Measurements from ENCODE around the gene AUTS2. TPM values are rescaled to one million over a fixed set of nuclear protein-coding genes. Genes with fewer than 3 reads are reported as not detected.
"Not testable (repeated sequence)": the region's sequence is repeated elsewhere in the genome, so short reads cannot be mapped to it uniquely, and the experiment has no call there.

AUTS2 gene
- total and polyA plus RNA-seq, 10 of the 15 experiments (the other 5 are each of a cell fraction or from before 2014, with no cell fraction given), result 6.4 to 55.6 (median 21.6) TPM

- no TSS peak for BruUV-seq (replicated peaks)
- TF ChIP-seq RAD21 (IDR thresholded peaks at IDR 0.05; ENCODE audit: insufficient read depth, low read depth, low read length) (0 out of 2 replicates have a peak, but pooled peaks have one; percentile 4), ZNF592 (IDR thresholded peaks at IDR 0.05) (no peak), CREM (IDR thresholded peaks at IDR 0.05; ENCODE audit: low read depth) (no peak), HCFC1 (IDR thresholded peaks at IDR 0.05; ENCODE audit: low read length) (no peak)
- ChIA-PET SMC1A (ENCODE audit: uncharacterized antibody, unreplicated experiment) (interaction anchor here (1.3 kb wide), 1 partner anchor 16 kb away, joined by 3 read pairs; no protein-coding TSS in a partner anchor), POLR2A (interaction anchor here (0.7 kb wide), 1 partner anchor 85 kb away, joined by 4 read pairs; no protein-coding TSS in a partner anchor), CTCF (interaction anchor here (0.7 to 1.5 kb wide), 4 partner anchors 10 to 28 kb away, joined by 3 to 5 read pairs (median 4); no protein-coding TSS in a partner anchor), RAD21 (ENCODE audit: unreplicated experiment) (no interaction called here)
- peaks cover 14% of the 10 kb centered on the region for H3K4me1 ChIP-seq (ENCODE audit: control insufficient read depth, insufficient read depth, low read length)
- no peak overlapping the region for H3K9ac ChIP-seq (ENCODE audit: control insufficient read depth, insufficient read depth, low read length)
- H3K36me3 ChIP-seq (ENCODE audit: control insufficient read depth in 2 of 2, insufficient read depth in 2 of 2, low read length in 1 of 2), result no peaks in the 10 kb centered on the region
- DNase-seq (ENCODE audit: low read depth, low spot score) (no peak), FAIRE-seq (no peak), ATAC-seq (no peak)
- no peaks in the 10 kb centered on the region; the same call in 2 of the 3 replicates for H3K9me3 ChIP-seq (replicated peaks; ENCODE audit: control insufficient read depth, insufficient read depth, low read length)
- no peaks in the 10 kb centered on the region for H3K27me3 ChIP-seq (replicated peaks in 1 of 2; ENCODE audit: control insufficient read depth in 2 of 2, insufficient read depth in 2 of 2, low read length in 1 of 2)
- peaks cover 5% of the 10 kb centered on the region for H3K79me2 ChIP-seq (ENCODE audit: control insufficient read depth, insufficient read depth, low read length)
- H3K4me3 ChIP-seq, result no peak overlapping the region
- no peak overlapping the region for H2AFZ ChIP-seq (ENCODE audit: control insufficient read depth, low read depth, low read length)
- H4K20me1 ChIP-seq (ENCODE audit: control insufficient read depth, insufficient read depth), result no peaks in the 10 kb centered on the region
- WGBS (ENCODE audit: insufficient coverage, insufficient replicate concordance, low lambda C conversion rate, missing lambda C conversion rate), result 69% methylated on average over 7 of the region's 7 CpGs
- in situ Hi-C loops (cut with MboI), result no loop called here
- H3K4me2 ChIP-seq (ENCODE audit: control insufficient read depth, insufficient read depth), result no peak overlapping the region
- intact Hi-C loops (cut with micrococcal nuclease; ENCODE audit: unreplicated experiment), result no loop called here
- H3K27ac ChIP-seq (ENCODE audit: control insufficient read depth, insufficient read depth), result no peak overlapping the region
Observed at GRCh38 chr7:69782917-69783684, 184.8 kb downstream of the AUTS2 start.

- SMC1A ChIA-PET (ENCODE audit: uncharacterized antibody, unreplicated experiment), result interaction anchor here (5.9 kb wide), 1 partner anchor 8 kb away, joined by 42 read pairs; no protein-coding TSS in a partner anchor
- H2AFZ ChIP-seq (ENCODE audit: control insufficient read depth, low read depth, low read length); H3K36me3 ChIP-seq (ENCODE audit: control insufficient read depth in 2 of 2, insufficient read depth in 2 of 2, low read length in 1 of 2); H3K4me2 ChIP-seq (ENCODE audit: control insufficient read depth, insufficient read depth); H3K9me3 ChIP-seq (replicated peaks; ENCODE audit: control insufficient read depth, insufficient read depth, low read length); H4K20me1 ChIP-seq (ENCODE audit: control insufficient read depth, insufficient read depth); H3K79me2 ChIP-seq (ENCODE audit: control insufficient read depth, insufficient read depth, low read length); in situ Hi-C loops (cut with MboI); FAIRE-seq; ATAC-seq; H3K9ac ChIP-seq (ENCODE audit: control insufficient read depth, insufficient read depth, low read length); H3K4me3 ChIP-seq; H3K27ac ChIP-seq (ENCODE audit: control insufficient read depth, insufficient read depth); intact Hi-C loops (cut with micrococcal nuclease; ENCODE audit: unreplicated experiment); BruUV-seq (replicated peaks); DNase-seq (ENCODE audit: low read depth, low spot score); POLR2A ChIA-PET; H3K27me3 ChIP-seq (replicated peaks in 1 of 2; ENCODE audit: control insufficient read depth in 2 of 2, insufficient read depth in 2 of 2, low read length in 1 of 2); CTCF ChIA-PET: not testable (repeated sequence)
- RAD21 ChIA-PET (ENCODE audit: unreplicated experiment), result interaction anchor here (1.2 to 1.8 kb wide), 2 partner anchors 13 to 16 kb away, joined by 3 to 7 read pairs; no protein-coding TSS in a partner anchor
- WGBS (ENCODE audit: insufficient coverage, insufficient replicate concordance, low lambda C conversion rate, missing lambda C conversion rate), result 89% methylated on average over 6 of the region's 6 CpGs
- H3K4me1 ChIP-seq (ENCODE audit: control insufficient read depth, insufficient read depth, low read length), result peaks cover 11% of the 10 kb centered on the region; the same call in 1 of the 2 replicates
Observed at GRCh38 chr7:69786130-69786529, 187.9 kb downstream of the AUTS2 start.

Data from GM12878 (cell line).